ENCODE measurements around the gene IFRD2. TPM values are rescaled to one million over a fixed set of nuclear protein-coding genes. Genes with fewer than 3 reads are reported as not detected.

The IFRD2 gene
- polyA plus RNA-seq, 3 donors, result 38.6 to 50.0 (median 46.7) TPM

DNA sequence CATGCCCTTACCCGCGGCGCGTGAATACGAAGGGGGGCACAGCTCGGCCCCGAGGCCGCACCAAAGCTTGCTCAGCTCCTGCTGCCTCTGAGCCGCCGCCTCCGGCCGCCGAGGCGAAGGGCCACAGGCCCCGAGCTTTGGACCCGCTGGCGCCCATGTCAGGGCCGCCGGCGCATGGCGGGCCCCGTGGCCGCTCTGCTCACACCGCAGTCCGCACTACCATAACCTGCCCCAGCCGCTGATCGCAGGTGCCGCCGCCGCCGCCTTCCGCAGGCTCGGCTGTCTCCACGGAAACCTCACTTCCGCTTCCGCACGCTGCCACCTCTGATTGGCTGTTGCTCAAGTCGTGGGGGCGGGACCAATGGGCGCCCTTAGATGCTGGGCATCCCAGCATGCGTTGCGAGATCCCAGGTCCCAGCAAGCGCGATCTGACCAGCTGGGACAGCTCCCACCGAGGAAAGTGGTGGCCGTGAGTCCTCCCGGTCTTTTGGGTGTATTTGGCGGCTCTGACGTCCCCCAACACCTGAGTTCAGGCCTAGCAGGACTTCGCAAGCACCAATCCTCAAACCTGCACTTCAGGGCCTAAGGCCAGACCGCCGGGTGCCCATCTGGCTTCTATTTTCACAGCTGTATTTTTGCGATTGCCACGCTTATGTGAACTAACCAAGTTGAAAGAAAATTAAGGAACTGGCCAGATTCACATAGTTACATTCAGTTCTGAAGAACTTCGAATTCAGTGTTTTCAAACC, 35.9 kb upstream of the IFRD2 start, which contains the start of gene TUSC2:
Gene TUSC2, minus strand, starts transcription at position 281 of the 749 bp plus-strand sequence. Its CDS starts 124 bp downstream, at position 157.
- DNase-seq (ENCODE audit: extremely low read depth in 1 of 11, low read depth in 9 of 11, low spot score in 4 of 11), result peak; percentile 89 to 98 (median 96)

DNA sequence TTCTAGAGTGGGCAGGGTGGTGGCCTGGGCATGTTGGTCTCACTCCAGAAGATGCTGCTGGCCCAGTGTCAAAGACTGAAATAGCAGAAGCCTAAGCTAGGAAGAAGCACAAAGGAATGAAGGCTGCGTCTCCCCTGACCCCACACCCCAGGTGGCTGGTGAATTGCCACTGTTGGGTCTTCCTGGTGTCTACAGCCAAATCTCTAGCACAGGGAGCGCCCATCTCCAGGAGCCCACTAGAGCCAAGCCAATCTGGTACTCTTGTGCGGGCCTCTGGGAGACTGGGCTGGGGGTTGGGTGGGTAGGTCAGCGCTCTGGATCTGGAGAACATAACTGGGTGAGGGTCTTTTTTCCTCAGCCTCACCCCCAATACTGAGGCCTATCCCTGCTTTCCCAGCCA, 34.9 kb upstream of the IFRD2 start:
- no peak for DNase-seq (ENCODE audit: extremely low read depth in 1 of 11, low read depth in 9 of 11, low spot score in 4 of 11)

DNA sequence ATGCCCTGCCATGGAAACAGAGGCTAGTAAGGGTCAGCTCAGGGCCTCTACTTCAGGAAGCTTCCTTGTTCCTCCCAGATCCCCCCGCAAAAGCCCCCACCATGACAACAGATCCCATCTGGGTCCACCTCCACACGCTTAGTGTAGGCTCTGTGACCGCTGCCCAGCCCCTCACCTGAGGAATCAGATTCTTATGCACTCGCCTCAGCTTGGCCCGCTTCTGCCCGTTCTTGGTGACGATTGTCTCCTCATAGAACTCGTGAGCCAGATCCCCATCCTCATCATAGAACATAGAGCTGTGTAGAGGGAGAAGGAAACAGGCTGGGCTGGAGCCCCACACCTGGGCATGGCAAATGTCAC, 33.9 kb upstream of the IFRD2 start:
- no peak for DNase-seq (ENCODE audit: extremely low read depth in 1 of 11, low read depth in 9 of 11, low spot score in 4 of 11)

DNA sequence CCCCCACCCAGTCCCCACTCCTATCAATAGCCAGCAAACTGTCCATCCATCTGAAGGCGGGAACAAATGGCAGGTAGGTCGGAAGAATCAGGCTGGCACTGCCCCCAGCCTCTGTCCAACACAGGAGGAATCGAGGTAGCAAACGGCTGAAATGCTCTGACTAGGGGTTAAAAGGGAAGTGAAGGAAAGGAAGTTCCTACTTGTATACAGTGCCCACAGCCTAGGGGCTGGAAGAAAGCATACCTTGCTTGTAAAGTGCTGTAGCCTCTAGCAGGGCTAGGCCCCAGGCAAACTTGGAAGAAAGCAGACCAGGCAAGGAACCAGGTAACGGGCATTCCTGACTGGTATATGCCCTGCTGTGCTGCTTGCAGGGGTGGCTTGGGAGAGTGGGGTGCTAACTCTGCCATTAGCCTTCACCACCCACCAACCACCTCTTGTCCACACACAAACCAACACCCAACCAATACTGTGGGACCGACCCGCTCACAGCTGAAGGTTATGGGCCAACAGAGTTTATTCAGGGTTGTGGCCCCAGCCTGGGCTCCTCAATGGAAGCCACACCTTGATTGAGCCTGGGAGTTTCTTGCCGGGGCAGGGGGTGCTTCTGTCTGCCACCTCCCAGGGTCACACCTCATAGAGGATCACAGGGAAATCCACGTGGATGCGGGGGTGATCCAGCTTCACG, 33.4 kb upstream of the IFRD2 start:
- DNase-seq (ENCODE audit: extremely low read depth in 1 of 11, low read depth in 9 of 11, low spot score in 4 of 11), result no peak

DNA sequence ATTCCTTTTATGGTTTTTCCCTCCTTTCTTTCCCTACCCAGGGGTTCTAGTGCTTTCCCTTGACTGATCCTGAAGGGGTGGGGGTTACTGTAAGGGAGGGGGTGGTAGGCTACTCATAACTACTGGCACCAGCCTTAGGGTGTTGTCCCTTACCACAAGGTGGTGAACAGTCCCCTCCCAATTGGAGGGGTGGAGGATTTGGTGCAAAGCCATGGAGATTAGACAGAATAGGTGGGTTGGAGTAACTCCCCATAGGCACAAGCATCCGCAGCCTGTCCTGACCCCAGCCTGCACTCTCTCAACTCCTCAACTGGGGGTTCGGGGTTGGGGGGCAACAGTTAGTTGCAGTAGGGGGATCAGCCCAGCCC, 32.9 kb upstream of the IFRD2 start:
- no peak for DNase-seq (ENCODE audit: extremely low read depth in 1 of 11, low read depth in 9 of 11, low spot score in 4 of 11)

DNA sequence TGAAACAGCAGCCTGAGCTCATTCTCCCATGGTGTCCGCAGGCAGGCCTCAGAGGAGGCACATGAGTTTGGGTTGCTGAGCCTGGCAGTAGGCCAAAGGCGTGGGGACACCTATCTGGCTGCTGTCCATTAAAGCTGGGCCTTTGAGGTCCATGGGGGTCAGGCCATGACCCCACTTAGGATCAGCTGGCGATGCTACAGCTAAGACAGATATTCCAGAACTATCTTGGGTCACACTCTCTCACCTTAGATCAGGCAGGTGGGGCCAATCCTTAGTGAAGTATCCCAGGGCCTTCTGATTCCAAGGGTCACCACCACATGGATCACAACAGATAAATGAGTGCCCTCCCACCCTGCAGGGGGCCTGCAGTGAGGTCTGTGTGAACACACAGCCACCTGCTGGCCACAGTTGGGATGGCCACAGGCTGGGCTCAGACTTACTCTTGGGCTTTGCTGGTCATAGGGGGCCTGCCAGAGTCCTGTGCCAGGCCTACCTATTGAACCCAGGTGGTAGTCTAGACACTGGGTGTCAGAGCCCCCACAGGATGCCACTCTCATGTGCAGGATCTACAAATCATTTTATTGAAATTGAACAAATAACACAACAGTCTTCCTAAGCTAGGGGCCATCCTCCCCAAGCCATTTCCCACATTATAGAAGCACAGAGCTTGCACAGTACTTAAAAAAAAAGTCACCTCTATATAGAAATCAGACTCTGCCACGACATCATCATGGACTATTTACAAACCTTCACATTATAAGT, 32.3 kb upstream of the IFRD2 start:
- DNase-seq (ENCODE audit: extremely low read depth in 1 of 11, low read depth in 9 of 11, low spot score in 4 of 11), result no peak

DNA sequence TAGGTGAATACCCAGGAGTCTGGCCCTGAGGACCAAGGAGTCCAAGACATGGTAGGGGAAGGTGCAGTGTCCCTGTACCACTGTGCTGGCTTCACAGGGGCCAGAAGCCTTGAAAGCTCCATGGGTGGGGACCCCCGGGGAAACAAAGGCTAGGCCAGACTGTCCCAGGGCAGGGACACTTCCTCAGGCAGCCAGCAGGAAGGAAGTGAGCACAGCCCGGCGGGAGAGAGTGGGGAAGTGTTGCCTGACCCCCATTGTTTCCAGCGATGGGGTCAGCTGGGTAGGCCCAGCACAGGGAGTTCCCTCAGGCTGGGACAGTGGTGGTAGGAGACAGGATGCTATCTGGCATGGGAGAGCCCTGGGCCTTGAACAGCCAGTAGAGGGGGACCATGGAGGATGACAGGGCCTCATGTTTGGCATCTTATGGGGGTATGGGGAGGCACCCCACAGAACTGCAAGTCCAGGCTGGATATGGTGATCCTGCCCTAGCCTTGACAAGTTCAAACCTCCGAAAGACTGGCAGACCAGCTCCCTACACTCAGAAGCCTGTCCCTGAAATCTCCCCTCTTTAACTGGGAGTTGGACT, 31.5 kb upstream of the IFRD2 start:
- no peak for DNase-seq (ENCODE audit: extremely low read depth in 1 of 11, low read depth in 9 of 11, low spot score in 4 of 11)

DNA sequence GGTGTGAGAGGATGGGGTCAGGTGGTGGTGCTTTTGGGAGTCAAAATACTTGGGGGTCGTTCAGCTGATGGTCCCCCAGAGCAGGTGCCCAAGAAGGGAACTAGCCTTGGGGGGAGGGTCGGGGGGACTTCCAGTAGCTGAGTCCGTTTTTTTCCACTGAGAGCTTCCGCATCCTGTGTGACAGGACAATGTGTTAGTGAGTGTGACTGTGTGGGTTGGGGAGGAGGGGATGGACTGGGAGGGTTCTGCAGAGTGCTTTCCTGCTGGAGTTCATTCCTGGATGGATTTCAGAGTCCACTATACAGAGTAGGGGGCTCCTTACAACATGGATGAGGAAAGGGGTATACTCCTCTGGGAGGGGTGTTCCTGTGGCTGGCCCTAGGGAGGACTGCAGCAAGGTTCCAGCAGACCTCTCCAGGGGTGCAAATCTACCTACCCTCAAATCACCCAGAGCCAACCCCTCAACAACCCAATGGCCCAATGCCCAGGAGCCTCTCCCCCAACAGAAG, 30.9 kb upstream of the IFRD2 start:
- no peak for DNase-seq (ENCODE audit: extremely low read depth in 1 of 11, low read depth in 9 of 11, low spot score in 4 of 11)

DNA sequence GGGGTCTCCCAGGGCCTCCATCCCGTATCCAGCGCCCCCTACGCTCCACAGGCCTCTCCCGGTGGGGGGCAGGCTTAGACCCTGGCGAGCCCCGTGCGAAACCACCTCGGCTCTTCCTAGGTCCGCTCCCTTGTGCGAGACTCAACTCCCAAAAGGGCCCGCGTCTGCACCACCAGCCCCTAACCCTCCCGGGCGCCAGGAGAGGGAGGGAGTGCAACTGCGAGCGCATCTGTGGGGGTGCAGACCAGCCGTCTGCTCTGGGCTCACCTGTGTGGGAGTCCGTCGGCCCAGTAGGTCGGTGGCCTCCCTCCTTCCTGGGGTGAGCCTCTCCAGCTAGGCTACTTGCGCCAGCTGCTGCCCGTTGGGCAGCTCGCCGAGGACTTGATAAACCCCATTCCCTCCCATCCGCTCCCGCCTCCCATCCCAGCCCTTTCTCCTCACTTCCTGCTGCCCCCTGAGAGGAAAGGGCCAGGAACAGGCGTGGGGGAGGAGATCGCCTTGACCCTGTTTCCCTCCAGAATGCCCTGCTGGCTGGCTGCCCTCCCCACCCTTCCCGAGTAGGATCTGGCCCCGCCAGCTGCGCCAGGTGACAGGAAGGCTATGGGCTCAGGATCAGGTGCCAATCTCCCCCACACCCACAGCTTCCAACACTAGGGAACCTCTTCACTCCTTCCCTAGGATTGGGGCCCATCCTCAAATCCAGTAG, 30.3 kb upstream of the IFRD2 start, which contains the start of gene HYAL2:
Gene HYAL2, minus strand, starts transcription at position 360 of the 706 bp plus-strand sequence. CDS start 2,256 bp downstream, outside the sequence.
- DNase-seq (ENCODE audit: extremely low read depth in 1 of 11, low read depth in 9 of 11, low spot score in 4 of 11), result no peak

DNA sequence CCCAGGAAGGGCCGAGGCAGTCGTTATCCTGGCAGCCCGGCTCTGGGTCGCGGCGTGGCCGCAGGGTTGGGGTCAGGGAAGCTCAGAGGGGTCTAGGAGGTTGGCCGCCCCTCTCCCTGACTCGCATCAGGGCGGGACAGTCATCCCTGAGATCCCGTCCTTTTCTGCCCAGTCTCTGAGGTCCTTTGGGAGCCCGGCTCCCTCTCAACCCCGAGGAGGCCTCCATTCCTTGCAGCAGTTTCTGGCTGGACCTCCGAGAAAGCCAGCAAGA, 29.8 kb upstream of the IFRD2 start:
- no peak for DNase-seq (ENCODE audit: extremely low read depth in 1 of 11, low read depth in 9 of 11, low spot score in 4 of 11)

DNA sequence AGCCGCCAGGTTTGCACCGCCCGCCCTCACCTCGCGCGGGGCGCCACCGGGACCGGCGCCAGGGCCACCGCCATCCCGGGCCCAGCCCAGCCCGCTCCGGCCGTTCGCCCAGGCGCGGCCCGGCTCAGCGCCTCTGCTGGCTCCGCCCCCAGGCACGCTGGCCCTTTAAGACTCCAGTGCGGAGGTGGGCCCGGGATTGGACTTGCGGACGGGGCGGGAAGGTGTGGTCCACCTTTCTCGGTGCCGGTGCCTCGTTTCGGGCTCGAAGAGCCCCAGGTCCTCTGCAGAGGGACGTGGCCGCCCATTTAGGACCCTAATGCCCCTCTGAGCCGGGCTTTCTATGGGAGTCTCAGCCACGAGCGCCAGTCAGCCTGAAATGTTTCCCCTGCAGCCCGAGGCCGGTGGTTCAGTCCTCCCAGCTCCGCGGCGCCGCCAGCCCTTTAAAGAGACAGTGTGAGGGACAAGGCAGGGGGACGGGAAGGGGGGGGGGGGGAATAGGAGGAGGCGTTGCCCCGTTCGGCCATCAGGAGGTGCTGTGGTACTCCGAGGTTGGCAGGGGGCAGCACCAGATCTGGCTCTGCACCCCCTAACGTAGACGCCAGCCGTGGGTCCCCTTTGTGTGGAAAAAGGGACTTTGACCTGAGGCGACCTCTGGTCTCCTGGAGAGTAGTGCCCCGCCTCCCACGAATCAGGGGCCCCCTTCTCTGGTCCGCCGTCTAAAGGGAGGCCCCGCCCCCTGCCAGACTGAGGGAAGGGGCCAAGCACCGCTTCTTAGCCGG, 29.3 kb upstream of the IFRD2 start:
- peak; percentile 74 to 88 (median 85) for DNase-seq (ENCODE audit: extremely low read depth in 1 of 11, low read depth in 9 of 11, low spot score in 4 of 11)

DNA sequence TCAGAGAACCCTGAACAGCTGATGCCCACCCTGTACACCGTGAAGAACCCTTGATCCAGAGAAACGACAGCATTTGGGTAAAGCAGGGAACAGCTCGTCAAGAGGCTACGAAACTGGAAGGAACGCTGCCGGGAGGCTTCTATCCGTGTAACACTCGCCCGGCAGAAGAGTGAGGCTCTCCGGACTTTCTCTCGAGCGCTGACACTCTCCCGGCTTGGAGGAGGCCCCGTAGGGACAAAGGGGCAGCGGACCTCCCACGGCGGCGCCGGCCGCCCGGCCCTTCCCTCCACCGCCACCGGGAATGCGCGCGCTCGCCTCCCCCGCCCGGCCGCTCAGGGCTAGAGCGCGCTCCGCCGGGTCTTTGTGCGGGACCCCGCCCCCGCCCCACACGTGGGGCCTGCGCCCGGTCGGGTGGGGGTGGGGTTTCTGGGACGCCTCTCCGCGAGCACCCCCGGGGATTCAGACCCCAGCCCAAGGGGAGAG, 28.7 kb upstream of the IFRD2 start:
- peak in 6 of 11 donors; percentile 71 to 85 (median 80) for DNase-seq (ENCODE audit: extremely low read depth in 1 of 11, low read depth in 9 of 11, low spot score in 4 of 11)

DNA sequence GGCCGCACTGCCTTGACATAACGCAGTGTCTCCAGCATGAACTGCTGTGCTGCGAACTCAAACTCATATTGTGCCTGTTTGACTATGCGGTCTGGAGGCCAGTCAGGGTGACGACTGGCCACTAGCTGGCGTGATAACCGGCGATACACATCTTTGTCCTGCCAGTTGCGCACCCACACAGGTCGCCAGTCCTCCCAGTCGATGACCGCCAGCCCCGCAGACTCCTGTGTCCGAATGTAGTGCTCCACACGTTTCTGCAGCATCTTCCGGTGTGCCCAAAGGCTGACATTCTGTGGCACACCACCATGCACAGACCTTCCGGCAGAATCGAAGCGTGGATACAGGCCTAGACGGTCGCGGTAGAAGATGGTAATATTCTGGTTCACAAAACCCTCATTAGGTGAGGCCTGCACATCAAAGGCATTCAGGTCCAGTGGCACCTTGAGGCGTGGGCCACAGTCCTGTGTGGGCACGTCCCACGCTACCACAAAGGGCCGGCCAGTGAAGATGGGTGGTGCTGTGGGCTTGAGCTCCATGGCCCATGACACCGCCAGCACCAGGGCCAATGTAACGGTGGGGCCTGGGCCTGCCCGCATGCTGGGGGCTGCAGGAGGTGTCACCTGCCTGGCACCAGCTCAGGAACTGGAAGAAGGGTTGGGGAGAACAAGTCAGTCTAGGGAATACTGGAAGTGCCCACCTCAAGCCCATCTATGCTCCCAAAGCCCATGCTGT, 27.8 kb upstream of the IFRD2 start:
- no peak for DNase-seq (ENCODE audit: extremely low read depth in 1 of 11, low read depth in 9 of 11, low spot score in 4 of 11)

DNA sequence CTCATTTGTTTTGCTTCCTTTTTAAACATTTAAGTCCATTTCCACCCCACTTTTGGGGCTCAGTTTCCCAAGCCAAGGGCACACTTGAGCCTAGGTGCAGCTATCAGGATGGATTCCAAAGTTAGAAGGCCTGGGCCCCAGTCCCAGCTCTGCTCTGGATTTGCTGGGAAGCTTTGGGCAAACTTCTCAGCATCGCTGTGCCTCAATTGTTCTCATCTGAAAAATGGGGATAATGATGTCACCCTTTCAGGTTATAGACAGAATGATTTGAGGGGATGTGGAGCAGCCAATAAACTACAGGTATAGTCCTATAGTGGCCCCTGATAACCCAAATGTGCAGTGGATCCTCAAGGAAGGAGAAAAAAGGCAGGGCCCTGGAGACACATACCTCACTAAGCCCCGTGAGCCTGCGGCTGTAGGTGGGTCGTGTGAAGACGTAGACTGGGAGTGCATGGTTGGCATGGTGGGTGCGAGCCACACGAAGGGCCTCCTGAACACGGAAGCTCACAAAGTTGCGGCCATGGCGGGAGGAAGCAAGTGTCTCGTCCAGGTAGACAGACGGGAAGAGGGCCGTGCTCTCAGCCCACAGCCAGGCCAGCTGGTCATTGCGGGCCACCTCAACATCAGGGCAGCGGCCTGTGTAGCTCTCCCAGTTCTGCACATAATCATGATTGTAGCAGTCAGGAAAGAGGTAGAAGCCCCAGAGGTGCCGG, 27.1 kb upstream of the IFRD2 start:
- no peak for DNase-seq (ENCODE audit: extremely low read depth in 1 of 11, low read depth in 9 of 11, low spot score in 4 of 11)

DNA sequence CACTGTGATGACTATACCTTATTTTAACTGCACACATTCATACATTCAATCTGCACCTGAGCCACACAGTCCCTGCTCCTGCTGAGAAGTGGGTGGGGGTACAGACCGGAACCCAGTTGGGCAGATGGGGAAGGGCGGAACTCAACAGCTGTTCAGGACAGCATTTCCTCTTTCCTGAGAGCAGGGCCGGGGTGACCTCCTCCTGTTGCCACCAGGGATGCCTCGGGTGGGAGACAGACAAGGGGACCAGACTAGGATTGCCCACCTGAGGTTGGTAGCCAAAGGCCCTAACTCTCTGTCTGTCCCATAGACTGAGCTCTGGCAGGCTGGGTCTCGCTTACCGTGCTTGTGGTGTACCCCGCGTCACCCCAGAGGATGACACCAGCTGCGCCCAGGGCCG, 26.4 kb upstream of the IFRD2 start:
- no peak for DNase-seq (ENCODE audit: extremely low read depth in 1 of 11, low read depth in 9 of 11, low spot score in 4 of 11)

DNA sequence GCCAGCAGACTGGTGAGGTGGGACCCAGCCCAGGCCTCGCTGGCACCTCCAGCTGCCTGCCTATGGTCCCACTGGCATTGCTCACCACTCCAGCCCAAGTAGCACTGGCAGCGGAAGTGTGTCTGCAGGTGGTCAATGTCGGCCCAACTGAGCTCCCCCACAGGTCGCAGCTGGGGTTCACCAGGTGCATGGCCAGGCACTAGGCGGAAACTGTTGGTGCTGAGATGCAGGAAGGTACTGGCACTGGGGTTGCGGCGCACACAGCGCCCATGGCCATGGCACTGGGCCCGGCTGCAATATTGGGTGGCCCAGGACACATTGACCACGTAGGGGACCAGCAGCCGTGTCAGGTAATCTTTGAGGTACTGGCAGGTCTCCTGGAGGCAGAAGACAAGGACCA, 25.9 kb upstream of the IFRD2 start:
- no peak for DNase-seq (ENCODE audit: extremely low read depth in 1 of 11, low read depth in 9 of 11, low spot score in 4 of 11)

DNA sequence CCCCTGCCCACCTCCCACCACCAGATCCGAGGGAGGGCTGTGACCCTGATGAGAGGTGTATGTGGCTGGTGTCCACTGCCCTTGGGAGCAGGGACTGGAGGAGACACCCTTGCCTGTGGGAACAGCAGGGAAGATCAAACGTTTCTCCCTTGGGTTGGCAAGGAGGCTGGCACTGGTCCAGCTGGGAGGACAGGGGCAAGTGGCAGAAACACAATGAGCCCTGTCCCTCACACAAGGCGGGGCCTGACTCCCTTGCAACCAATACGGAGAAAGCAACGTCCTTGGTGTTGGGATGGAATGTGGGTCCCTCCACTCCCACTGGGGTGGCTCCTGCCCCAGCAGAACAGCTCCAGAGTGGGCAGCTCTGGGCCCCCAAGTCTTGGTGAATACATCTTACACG, 25.1 kb upstream of the IFRD2 start:
- no peak for DNase-seq (ENCODE audit: extremely low read depth in 1 of 11, low read depth in 9 of 11, low spot score in 4 of 11)

Measured in renal cortex interstitium (tissue), 11 donors.